ENCODE measurements around the gene INSRR. TPM values are rescaled to one million over a fixed set of nuclear protein-coding genes. Genes with fewer than 3 reads are reported as not detected.

Gene INSRR
- total RNA-seq, 2 experiments from 2014 or later = not detected

DNA sequence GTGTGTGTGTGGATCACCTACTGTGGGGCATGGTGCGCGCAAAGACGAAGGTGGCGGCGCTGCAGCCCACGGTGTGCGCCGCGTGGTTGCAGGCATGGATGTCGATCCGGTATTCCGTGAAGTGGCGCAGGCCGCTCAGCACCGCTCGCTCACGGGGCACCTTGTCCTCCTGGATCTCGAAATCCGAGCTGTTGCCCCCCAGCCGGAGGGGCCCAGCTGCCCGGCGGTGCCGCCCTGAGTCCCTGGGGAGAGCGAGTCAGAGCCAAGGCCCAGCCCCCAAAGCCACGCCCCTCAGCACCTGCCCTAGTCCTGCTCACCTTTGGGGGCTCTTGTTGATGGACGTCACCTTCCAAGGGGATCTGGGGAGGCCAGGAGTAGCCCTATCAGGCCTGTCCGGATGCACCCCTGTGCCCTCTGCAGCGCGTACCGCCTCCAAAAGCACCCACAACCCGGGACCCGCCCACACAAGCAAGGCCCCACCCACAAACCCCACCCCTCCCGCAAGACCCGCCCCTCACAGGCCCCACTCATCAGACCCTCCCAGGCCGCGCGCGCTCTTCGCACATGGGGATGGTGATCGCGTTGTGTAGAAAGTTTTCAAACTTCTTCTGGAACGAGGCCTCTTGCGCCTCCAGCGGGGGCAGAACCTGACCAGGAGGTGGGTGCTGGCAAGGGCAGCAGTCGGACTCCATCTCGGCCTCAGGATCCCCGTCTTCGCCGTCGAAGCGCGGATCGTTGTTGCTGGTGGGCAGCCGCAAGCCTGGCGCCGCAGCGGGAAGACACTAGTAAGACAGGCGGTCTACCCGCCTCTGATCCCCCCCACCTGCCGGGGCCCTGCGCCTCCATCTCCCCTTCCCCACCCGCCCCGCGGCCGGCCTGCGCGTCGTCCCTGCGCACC lies 13.6 kb downstream of the INSRR start:
- intact Hi-C loops (cut with micrococcal nuclease) = no loop called here
- no peak overlapping the region for H3K27ac Mint-ChIP-seq

DNA sequence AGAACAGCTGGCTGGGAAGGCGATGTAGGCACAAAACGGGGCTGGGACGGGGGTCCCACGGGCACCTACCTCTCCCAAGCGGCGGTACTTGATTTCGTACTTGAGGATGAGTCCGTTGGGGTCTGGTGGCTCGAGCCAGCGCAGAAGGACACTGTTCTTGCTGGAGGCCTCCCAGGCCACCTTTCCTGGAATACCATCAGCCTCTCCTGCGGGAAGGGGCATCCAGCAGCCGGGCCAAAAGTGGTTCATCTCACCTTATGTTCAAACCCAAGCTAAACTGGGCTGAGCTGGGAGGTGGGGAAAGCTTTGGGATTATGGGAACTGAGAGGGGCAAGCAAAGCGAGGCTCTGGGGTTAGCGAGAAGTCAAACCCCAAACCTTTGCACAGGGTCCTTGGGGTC lies 14.3 kb downstream of the INSRR start:
- DNase-seq = no peak
- Mint-ChIP-seq H3K9me3 (no peaks in the 10 kb centered on the region), H3K36me3 (ENCODE audit: low read depth) (no peaks in the 10 kb centered on the region), H3K4me3 (no peak overlapping the region), H3K4me1 (ENCODE audit: low read depth) (peaks cover 22% of the 10 kb centered on the region), H3K27me3 (ENCODE audit: low read depth) (peaks cover 77% of the 10 kb centered on the region), H3K27ac (no peak overlapping the region)
- intact Hi-C loops (cut with micrococcal nuclease) = no loop called here
- CTCF ChIA-PET = interaction anchor here (1.3 kb wide), 1 partner anchor 15 kb away, joined by 6 read pairs; the partner anchor contains the start of genes INSRR and NTRK1

More for the DNA sequence above, 13.6 kb downstream of the INSRR start:
- H3K27me3 Mint-ChIP-seq (ENCODE audit: low read depth) = peaks cover 75% of the 10 kb centered on the region
- H3K4me3 Mint-ChIP-seq = peak overlapping the region; percentile 34
- peaks cover 22% of the 10 kb centered on the region for H3K4me1 Mint-ChIP-seq (ENCODE audit: low read depth)
- no peaks in the 10 kb centered on the region for H3K9me3 Mint-ChIP-seq
- no peaks in the 10 kb centered on the region for H3K36me3 Mint-ChIP-seq (ENCODE audit: low read depth)
- CTCF ChIA-PET = interaction anchor here (1.3 to 4.3 kb wide), 3 partner anchors 7 to 23 kb away, joined by 3 to 33 read pairs (median 6); partner anchors contain the start of genes INSRR and NTRK1
- peak; percentile 37 for DNase-seq

GRCh38 chr1:156844102-156844501 lies 14.8 kb downstream of the INSRR start:
- no peak for DNase-seq
- Mint-ChIP-seq H3K4me1 (ENCODE audit: low read depth) (peaks cover 21% of the 10 kb centered on the region), H3K36me3 (ENCODE audit: low read depth) (no peaks in the 10 kb centered on the region), H3K4me3 (no peak overlapping the region), H3K9me3 (no peaks in the 10 kb centered on the region), H3K27me3 (ENCODE audit: low read depth) (peaks cover 77% of the 10 kb centered on the region), H3K27ac (no peak overlapping the region)
- intact Hi-C loops (cut with micrococcal nuclease) = no loop called here
- CTCF ChIA-PET = interaction anchor here (1.3 kb wide), 1 partner anchor 16 kb away, joined by 6 read pairs; the partner anchor contains the start of genes INSRR and NTRK1

- no peaks in the 10 kb centered on the region for H3K9me3 Mint-ChIP-seq
- DNase-seq = no peak
- H3K4me3 Mint-ChIP-seq = no peak overlapping the region
- CTCF ChIA-PET = no interaction called here
- no peaks in the 10 kb centered on the region for H3K36me3 Mint-ChIP-seq (ENCODE audit: low read depth)
- peaks cover 69% of the 10 kb centered on the region for H3K27me3 Mint-ChIP-seq (ENCODE audit: low read depth)
- H3K4me1 Mint-ChIP-seq (ENCODE audit: low read depth) = peaks cover 13% of the 10 kb centered on the region
- H3K27ac Mint-ChIP-seq = no peak overlapping the region
- intact Hi-C loops (cut with micrococcal nuclease) = no loop called here
Observed at GRCh38 chr1:156842618-156843300, 16.2 kb downstream of the INSRR start.

DNA sequence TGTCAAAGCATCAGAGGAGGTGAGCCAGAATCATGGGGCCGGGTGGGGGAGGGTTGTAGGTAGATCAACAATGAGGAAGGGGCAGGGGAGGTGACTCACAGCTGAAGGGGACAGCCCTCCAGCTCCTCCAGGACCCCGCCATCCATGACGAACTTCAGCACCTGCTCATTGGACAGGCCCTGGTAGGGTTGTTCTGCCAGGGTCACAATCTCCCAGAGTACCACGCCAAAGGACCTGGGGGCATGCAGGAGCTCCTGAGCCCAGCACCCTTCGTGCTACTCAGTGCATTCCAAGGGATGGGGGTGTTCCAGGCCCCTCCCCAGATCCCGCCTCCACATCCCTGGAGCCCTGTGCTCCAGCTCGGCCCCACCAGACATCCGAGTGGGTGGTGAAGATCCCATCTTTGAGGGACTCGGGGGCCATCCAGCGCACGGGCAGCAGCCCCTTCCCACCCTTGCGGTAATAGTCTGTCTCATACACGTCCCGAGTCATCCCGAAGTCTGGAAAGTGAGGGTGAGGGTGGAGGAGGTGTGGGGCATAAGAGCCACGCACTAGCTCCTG lies 17.5 kb downstream of the INSRR start:
- Mint-ChIP-seq H3K4me1 (ENCODE audit: low read depth) (peaks cover 20% of the 10 kb centered on the region), H3K9me3 (no peaks in the 10 kb centered on the region), H3K4me3 (no peak overlapping the region), H3K27ac (no peak overlapping the region), H3K27me3 (ENCODE audit: low read depth) (peaks cover 55% of the 10 kb centered on the region), H3K36me3 (ENCODE audit: low read depth) (no peaks in the 10 kb centered on the region)
- intact Hi-C loops (cut with micrococcal nuclease) = no loop called here
- DNase-seq = no peak
- CTCF ChIA-PET = interaction anchor here (7.6 kb wide), 1 partner anchor 18 kb away, joined by 133 read pairs; the partner anchor contains the start of genes INSRR and NTRK1

DNA sequence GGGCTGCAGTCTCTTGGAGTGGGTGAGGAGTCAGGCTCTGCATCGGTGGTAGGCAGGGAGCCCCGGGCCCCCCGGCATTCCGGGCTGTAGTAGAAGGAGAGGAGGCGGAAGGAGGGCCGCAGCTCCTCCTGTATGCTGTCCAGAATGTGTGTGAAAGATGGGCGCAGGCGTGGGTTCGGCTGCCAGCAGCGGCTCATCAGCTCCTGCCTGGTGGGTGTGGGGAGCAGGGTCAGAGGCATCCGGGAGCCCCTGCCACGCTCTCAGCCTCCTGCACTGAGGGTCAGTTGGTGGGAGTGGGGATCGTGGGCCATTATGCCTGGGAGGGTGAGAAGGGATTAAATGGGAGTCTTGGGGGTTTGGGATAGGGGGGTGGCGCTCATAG lies 18.0 kb downstream of the INSRR start:
- no peak for DNase-seq
- CTCF ChIA-PET = interaction anchor here (4.0 to 7.6 kb wide), 2 partner anchors 17 to 19 kb away, joined by 40 to 133 read pairs; partner anchors contain the start of genes INSRR and NTRK1
- no peak overlapping the region for H3K27ac Mint-ChIP-seq
- peaks cover 50% of the 10 kb centered on the region for H3K27me3 Mint-ChIP-seq (ENCODE audit: low read depth)
- intact Hi-C loops (cut with micrococcal nuclease) = no loop called here
- no peak overlapping the region for H3K4me3 Mint-ChIP-seq
- peaks cover 25% of the 10 kb centered on the region for H3K4me1 Mint-ChIP-seq (ENCODE audit: low read depth)
- no peaks in the 10 kb centered on the region for H3K9me3 Mint-ChIP-seq
- no peaks in the 10 kb centered on the region for H3K36me3 Mint-ChIP-seq (ENCODE audit: low read depth)

- CTCF ChIA-PET = interaction anchor here (0.9 to 7.6 kb wide), 3 partner anchors 16 to 86 kb away, joined by 3 to 133 read pairs (median 40); partner anchors contain the start of genes INSRR and NTRK1
- peaks cover 46% of the 10 kb centered on the region for H3K27me3 Mint-ChIP-seq (ENCODE audit: low read depth)
- peaks cover 27% of the 10 kb centered on the region for H3K4me1 Mint-ChIP-seq (ENCODE audit: low read depth)
- no peaks in the 10 kb centered on the region for H3K36me3 Mint-ChIP-seq (ENCODE audit: low read depth)
- H3K9me3 Mint-ChIP-seq = no peaks in the 10 kb centered on the region
- H3K27ac Mint-ChIP-seq = no peak overlapping the region
- intact Hi-C loops (cut with micrococcal nuclease) = no loop called here
- no peak for DNase-seq
- no peak overlapping the region for H3K4me3 Mint-ChIP-seq
Observed at GRCh38 chr1:156840186-156840897, 18.6 kb downstream of the INSRR start.

- H3K9me3 Mint-ChIP-seq = no peaks in the 10 kb centered on the region
- DNase-seq = no peak
- intact Hi-C loops (cut with micrococcal nuclease) = loop anchor here (1.0 kb wide), 2 partner anchors 21 to 51 kb away; partner anchors contain the start of gene NTRK1
- no peaks in the 10 kb centered on the region for H3K36me3 Mint-ChIP-seq (ENCODE audit: low read depth)
- CTCF ChIA-PET = interaction anchor here (0.9 to 7.6 kb wide), 21 partner anchors 8 to 150 kb away, joined by 3 to 133 read pairs (median 8); partner anchors contain the start of genes INSRR, METTL25B, NTRK1 and PEAR1
- no peak overlapping the region for H3K4me3 Mint-ChIP-seq
- no peak overlapping the region for H3K27ac Mint-ChIP-seq
- H3K4me1 Mint-ChIP-seq (ENCODE audit: low read depth) = peaks cover 24% of the 10 kb centered on the region
- peaks cover 38% of the 10 kb centered on the region for H3K27me3 Mint-ChIP-seq (ENCODE audit: low read depth)
Observed at GRCh38 chr1:156839426-156840109, 19.3 kb downstream of the INSRR start.

DNA sequence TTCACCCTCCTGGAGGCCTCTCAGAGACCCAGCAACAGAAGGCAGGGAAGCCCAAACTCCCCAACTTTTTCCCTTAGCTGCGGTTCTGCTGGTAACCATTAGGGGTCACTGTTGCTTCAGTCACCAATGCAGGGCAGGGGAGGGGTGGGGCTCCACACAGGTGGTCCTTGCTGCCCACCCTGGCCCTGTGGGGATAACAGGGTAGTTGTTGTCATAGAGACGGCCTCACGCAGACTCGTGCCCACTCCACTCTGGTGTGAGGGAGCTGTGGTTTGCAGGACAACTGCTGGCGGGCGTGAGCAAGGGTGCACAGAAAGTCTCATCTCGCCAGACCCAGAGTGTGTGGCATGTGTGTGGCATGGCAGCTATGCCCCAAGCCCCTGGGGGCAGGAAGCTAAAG lies 19.9 kb downstream of the INSRR start:
- intact Hi-C loops (cut with micrococcal nuclease) = loop anchor here (1.0 kb wide), 2 partner anchors 21 to 51 kb away; partner anchors contain the start of gene NTRK1
- peaks cover 34% of the 10 kb centered on the region for H3K27me3 Mint-ChIP-seq (ENCODE audit: low read depth)
- DNase-seq = peak; percentile 58
- H3K27ac Mint-ChIP-seq = no peak overlapping the region
- H3K4me3 Mint-ChIP-seq = no peak overlapping the region
- peaks cover 26% of the 10 kb centered on the region for H3K4me1 Mint-ChIP-seq (ENCODE audit: low read depth)
- CTCF ChIA-PET = interaction anchor here (0.6 to 7.6 kb wide), 25 partner anchors 9 to 150 kb away, joined by 3 to 133 read pairs (median 5); partner anchors contain the start of genes INSRR, METTL25B, NTRK1 and PEAR1
- H3K36me3 Mint-ChIP-seq (ENCODE audit: low read depth) = no peaks in the 10 kb centered on the region
- H3K9me3 Mint-ChIP-seq = no peaks in the 10 kb centered on the region

DNA sequence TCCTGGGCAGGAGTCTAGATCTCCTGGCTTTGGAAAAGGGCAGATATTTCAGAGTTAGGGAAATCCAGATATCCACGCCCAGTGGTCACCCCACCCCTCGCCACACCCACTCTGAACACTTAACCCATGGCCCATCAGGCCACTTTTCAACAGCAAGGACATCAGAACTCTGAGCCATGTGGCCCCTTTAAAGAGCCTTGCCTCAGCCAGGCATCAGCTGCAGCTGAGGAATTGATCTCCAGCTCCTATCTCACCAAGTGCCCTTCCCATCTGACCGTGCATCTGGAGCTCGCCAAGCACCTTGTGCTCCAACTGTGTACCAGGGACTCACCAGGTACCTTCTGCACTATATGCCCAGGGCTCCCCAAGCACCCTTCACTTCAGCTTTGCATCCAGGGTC lies 22.0 kb downstream of the INSRR start:
- Mint-ChIP-seq H3K9me3 (no peaks in the 10 kb centered on the region), H3K4me1 (ENCODE audit: low read depth) (peaks cover 29% of the 10 kb centered on the region), H3K27ac (no peak overlapping the region), H3K4me3 (no peak overlapping the region), H3K27me3 (ENCODE audit: low read depth) (peaks cover 18% of the 10 kb centered on the region), H3K36me3 (ENCODE audit: low read depth) (no peaks in the 10 kb centered on the region)
- intact Hi-C loops (cut with micrococcal nuclease) = loop anchor here (1.0 kb wide), 2 partner anchors 21 to 40 kb away; partner anchors contain the start of gene SH2D2A
- no peak for DNase-seq
- CTCF ChIA-PET = interaction anchor here (1.0 to 7.6 kb wide), 12 partner anchors 9 to 148 kb away, joined by 3 to 133 read pairs (median 10); partner anchors contain the start of genes CRABP2, INSRR, NTRK1 and PEAR1

Measured in activated naive CD4-positive, alpha-beta T cell treated with anti-CD3 and anti-CD28 coated beads for 36 hours (primary cell).